HepG2 (cell line): ENCODE measurements around the gene TAPBP. TPM values are rescaled to one million over a fixed set of nuclear protein-coding genes. Genes with fewer than 3 reads are reported as not detected.

Experiments
- BCL6 ChIP-seq: IDR thresholded peaks from 2 replicates; pipeline ENCODE4 v1.6.1; 2016; ENCODE audit warnings: missing genetic modification reagents, missing compliant biosample characterization
- CTCF ChIP-seq: sonication (generic); formaldehyde crosslinking; IDR thresholded peaks from 2 replicates; pipeline ENCODE4 v1.5.0; 2020; ENCODE audit warnings: mild to moderate bottlenecking, missing genetic modification reagents, moderate library complexity
- FOXC1 ChIP-seq: sonication (generic); formaldehyde crosslinking; IDR thresholded peaks from 2 replicates; pipeline ENCODE4 v1.8.0; 2022; ENCODE audit warnings: mild to moderate bottlenecking, missing genetic modification reagents, borderline replicate concordance
- HNF4A ChIP-seq: sonication (generic); formaldehyde crosslinking; IDR thresholded peaks from 2 replicates; pipeline ENCODE4 v1.4.0; 2020; ENCODE audit warnings: missing genetic modification reagents
- LCORL ChIP-seq, 2 experiments: fragments of 450-650 bp in 1 of 2; sonication (generic) in 1 of 2; formaldehyde crosslinking in 1 of 2; IDR thresholded peaks; 2 replicates each; pipeline versions ENCODE4 v1.5.0 to v1.6.1; 2017 to 2020; ENCODE audit warnings: antibody characterized with exemption in 1 of 2, missing genetic modification reagents in 1 of 2
- MYC ChIP-seq: sonication (generic); formaldehyde crosslinking; IDR thresholded peaks from 2 replicates; pipeline ENCODE4 v1.9.0; 2021; ENCODE audit warnings: missing genetic modification reagents, borderline replicate concordance
- NCOR1 ChIP-seq: fragments of 200-600 bp; sonication (generic); IDR thresholded peaks from 2 replicates; pipeline ENCODE4 v1.7.0; 2017; ENCODE audit warnings: antibody characterized with exemption, low read length, borderline replicate concordance
- PLSCR1 ChIP-seq: sonication (generic); formaldehyde crosslinking; IDR thresholded peaks from 2 replicates; pipeline ENCODE4 v1.5.0; 2020; ENCODE audit warnings: missing genetic modification reagents, mild to moderate bottlenecking, borderline replicate concordance
- SP140L ChIP-seq: sonication (generic); formaldehyde crosslinking; IDR thresholded peaks from 2 replicates; pipeline ENCODE4 v1.4.0; 2020; ENCODE audit warnings: missing genetic modification reagents, borderline replicate concordance
- ZFP41 ChIP-seq: sonication (generic); formaldehyde crosslinking; IDR thresholded peaks from 2 replicates; pipeline ENCODE4 v1.4.0; 2020; ENCODE audit warnings: mild to moderate bottlenecking, missing genetic modification reagents, borderline replicate concordance
- ZNF235 ChIP-seq: sonication (generic); formaldehyde crosslinking; IDR thresholded peaks from 2 replicates; pipeline ENCODE4 v1.8.1; 2023; ENCODE audit warnings: mild to moderate bottlenecking, missing genetic modification reagents, borderline replicate concordance
- ZNF34 ChIP-seq: sonication (generic); formaldehyde crosslinking; IDR thresholded peaks from 2 replicates; pipeline ENCODE4 v1.4.0; 2020; ENCODE audit warnings: mild to moderate bottlenecking, missing genetic modification reagents, borderline replicate concordance
- ZNF691 ChIP-seq: sonication (generic); formaldehyde crosslinking; IDR thresholded peaks from 2 replicates; pipeline ENCODE4 v1.4.0; 2020; ENCODE audit warnings: missing genetic modification reagents, low read depth, mild to moderate bottlenecking, borderline replicate concordance
- ZNF773 ChIP-seq: sonication (generic); formaldehyde crosslinking; IDR thresholded peaks from 2 replicates; pipeline ENCODE4 v1.4.0; 2020; ENCODE audit warnings: missing genetic modification reagents, borderline replicate concordance
- polyA plus RNA-seq, 8 experiments: library from polyadenylated mRNA; depleted of rRNA in 3 of 8; stranded (reverse) in 7 of 8; unstranded in 1 of 8; fragments of >200 nt; fragmentation: Illumina TruSeq in 4 of 8; extraction: Trizol in 4 of 8; gene quantifications; 2 replicates each; pipeline versions ENCODE4 v1.2.1 to v1.2.3, GENCODE V29; 2011 to 2016; ENCODE audit warnings: low read depth in 4 of 8, missing spikeins in 1 of 8, mixed read lengths in 1 of 8; ENCODE audit not compliant: insufficient read depth in 1 of 8
- total RNA-seq, 5 experiments: library from RNA; depleted of rRNA; stranded (reverse); fragments of >200 nt; fragmentation: Illumina TruSeq; extraction: Trizol; gene quantifications; 2 replicates each; pipeline ENCODE4 v1.2.3, GENCODE V29; 2016; ENCODE audit warnings: low read depth in 1 of 5
- TF ChIP-seq, protein P1 (sequence below): sonication (generic); formaldehyde crosslinking; IDR thresholded peaks from 2 replicates; pipeline ENCODE4 v1.5.1; 2020; ENCODE audit warnings: mild to moderate bottlenecking, missing genetic modification reagents, moderate library complexity
- TF ChIP-seq, protein P2 (sequence below): sonication (generic); formaldehyde crosslinking; IDR thresholded peaks from 2 replicates; pipeline ENCODE4 v1.4.0; 2020; ENCODE audit warnings: missing genetic modification reagents
- TF ChIP-seq, protein P3 (sequence below): sonication (generic); formaldehyde crosslinking; IDR thresholded peaks from 2 replicates; pipeline ENCODE4 v1.4.0; 2020; ENCODE audit warnings: mild to moderate bottlenecking, missing genetic modification reagents

The TAPBP gene
- total and polyA plus RNA-seq, 2 of the 13 experiments (the other 11 are each of a cell fraction or from before 2014, with no cell fraction given): 27.4 to 32.3 TPM

DNA sequence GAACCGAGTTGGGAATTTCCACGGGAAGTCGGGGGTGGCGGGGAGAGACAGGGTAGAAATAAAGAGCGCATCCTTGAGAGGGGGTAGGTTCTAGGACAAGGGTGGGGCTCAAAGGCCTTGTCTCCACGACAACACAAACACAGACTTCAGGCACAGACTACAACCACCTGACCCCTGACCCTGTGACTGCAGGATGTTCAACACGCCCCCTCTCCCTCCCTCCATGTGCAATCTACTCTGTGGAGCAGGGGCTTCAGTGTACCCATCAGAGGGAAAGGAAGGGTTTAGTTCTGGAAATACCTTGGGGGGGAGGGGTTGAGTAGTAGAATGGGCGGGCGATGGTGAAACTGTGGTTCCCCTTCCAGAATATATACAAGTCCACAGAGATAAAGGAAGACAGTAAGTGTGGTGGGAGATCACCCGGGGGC lies 651 bp upstream of the TAPBP start (continued):
- TF ChIP-seq BCL6 (no peak), FOXC1 (no peak), NCOR1 (0 out of 2 replicates have a peak, but pooled peaks have one; percentile 21), SP140L (CRISPR knock-in tag) (no peak), ZNF235 (CRISPR knock-in tag) (no peak), ZNF34 (CRISPR knock-in tag) (no peak), CTCF (CRISPR knock-in tag) (no peak), MYC (CRISPR knock-in tag) (no peak; the same call in 1 of the 2 replicates), ZNF691 (peak; percentile 44; the same call in 1 of the 2 replicates), LCORL (IDR thresholded peaks at IDR 0.05) (no peak), LCORL (CRISPR knock-in tag; IDR thresholded peaks at IDR 0.05) (no peak), ZNF773 (CRISPR knock-in tag) (no peak), HNF4A (CRISPR knock-in tag) (0 out of 2 replicates have a peak, but pooled peaks have one; percentile 9), ZFP41 (CRISPR knock-in tag) (no peak), PLSCR1 (CRISPR knock-in tag) (no peak)
- TF ChIP-seq, protein P1, sequence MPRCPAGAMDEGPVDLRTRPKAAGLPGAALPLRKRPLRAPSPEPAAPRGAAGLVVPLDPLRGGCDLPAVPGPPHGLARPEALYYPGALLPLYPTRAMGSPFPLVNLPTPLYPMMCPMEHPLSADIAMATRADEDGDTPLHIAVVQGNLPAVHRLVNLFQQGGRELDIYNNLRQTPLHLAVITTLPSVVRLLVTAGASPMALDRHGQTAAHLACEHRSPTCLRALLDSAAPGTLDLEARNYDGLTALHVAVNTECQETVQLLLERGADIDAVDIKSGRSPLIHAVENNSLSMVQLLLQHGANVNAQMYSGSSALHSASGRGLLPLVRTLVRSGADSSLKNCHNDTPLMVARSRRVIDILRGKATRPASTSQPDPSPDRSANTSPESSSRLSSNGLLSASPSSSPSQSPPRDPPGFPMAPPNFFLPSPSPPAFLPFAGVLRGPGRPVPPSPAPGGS (CRISPR knock-in tag): no peak
- TF ChIP-seq, protein P2, sequence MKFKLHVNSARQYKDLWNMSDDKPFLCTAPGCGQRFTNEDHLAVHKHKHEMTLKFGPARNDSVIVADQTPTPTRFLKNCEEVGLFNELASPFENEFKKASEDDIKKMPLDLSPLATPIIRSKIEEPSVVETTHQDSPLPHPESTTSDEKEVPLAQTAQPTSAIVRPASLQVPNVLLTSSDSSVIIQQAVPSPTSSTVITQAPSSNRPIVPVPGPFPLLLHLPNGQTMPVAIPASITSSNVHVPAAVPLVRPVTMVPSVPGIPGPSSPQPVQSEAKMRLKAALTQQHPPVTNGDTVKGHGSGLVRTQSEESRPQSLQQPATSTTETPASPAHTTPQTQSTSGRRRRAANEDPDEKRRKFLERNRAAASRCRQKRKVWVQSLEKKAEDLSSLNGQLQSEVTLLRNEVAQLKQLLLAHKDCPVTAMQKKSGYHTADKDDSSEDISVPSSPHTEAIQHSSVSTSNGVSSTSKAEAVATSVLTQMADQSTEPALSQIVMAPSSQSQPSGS: no peak
- TF ChIP-seq, protein P3, sequence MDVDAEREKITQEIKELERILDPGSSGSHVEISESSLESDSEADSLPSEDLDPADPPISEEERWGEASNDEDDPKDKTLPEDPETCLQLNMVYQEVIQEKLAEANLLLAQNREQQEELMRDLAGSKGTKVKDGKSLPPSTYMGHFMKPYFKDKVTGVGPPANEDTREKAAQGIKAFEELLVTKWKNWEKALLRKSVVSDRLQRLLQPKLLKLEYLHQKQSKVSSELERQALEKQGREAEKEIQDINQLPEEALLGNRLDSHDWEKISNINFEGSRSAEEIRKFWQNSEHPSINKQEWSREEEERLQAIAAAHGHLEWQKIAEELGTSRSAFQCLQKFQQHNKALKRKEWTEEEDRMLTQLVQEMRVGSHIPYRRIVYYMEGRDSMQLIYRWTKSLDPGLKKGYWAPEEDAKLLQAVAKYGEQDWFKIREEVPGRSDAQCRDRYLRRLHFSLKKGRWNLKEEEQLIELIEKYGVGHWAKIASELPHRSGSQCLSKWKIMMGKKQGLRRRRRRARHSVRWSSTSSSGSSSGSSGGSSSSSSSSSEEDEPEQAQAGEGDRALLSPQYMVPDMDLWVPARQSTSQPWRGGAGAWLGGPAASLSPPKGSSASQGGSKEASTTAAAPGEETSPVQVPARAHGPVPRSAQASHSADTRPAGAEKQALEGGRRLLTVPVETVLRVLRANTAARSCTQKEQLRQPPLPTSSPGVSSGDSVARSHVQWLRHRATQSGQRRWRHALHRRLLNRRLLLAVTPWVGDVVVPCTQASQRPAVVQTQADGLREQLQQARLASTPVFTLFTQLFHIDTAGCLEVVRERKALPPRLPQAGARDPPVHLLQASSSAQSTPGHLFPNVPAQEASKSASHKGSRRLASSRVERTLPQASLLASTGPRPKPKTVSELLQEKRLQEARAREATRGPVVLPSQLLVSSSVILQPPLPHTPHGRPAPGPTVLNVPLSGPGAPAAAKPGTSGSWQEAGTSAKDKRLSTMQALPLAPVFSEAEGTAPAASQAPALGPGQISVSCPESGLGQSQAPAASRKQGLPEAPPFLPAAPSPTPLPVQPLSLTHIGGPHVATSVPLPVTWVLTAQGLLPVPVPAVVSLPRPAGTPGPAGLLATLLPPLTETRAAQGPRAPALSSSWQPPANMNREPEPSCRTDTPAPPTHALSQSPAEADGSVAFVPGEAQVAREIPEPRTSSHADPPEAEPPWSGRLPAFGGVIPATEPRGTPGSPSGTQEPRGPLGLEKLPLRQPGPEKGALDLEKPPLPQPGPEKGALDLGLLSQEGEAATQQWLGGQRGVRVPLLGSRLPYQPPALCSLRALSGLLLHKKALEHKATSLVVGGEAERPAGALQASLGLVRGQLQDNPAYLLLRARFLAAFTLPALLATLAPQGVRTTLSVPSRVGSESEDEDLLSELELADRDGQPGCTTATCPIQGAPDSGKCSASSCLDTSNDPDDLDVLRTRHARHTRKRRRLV: no peak
